ENCODE measurements around the gene TREH. TPM values are rescaled to one million over a fixed set of nuclear protein-coding genes. Genes with fewer than 3 reads are reported as not detected.
"Not testable (repeated sequence)": the region's sequence is repeated elsewhere in the genome, so short reads cannot be mapped to it uniquely, and the experiment has no call there.

Gene TREH
- polyA plus RNA-seq, 1 donor = 2.0 TPM

GRCh38 chr11:118696673-118697226, 17.3 kb upstream of the TREH start:
- no peak for DNase-seq

DNA sequence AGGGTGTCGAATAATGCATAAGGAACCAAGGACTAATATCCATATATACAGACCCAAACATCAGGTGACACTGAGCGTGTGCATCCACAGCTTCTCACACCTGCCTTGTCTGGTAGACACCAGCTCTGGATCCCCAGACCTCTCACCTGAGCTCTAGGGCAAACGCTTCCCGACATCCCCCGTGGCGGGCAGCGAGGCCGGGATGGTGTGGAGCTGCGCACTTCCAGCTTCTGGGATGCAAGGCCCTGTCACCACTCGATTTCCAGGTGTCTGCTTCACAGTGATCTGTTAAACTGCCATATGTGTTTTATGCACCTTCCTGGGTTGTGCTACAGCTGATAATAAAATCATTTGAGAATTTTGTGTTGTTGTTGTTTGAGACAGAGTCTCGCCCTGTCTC, 15.3 kb upstream of the TREH start:
- no peak for DNase-seq

DNA sequence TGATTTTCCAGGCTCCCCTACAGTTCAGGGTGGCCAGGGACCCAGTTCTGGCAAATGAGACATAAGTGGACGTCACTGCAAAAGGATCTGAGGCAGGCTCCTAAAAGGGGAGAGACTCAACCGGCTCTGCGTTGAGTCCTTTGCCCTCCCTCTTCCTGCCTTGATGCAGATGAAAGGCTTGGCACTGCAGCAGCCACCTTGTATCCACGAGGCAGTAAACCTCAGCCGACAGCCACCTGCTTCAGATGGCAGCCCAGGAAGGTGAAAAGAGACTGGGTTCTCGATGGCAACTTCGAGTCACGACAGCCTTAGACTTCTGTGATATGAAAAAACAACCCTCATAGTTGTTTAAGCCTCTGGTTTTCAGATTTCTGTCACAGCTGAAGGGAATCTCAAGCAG, 14.7 kb upstream of the TREH start:
- no peak for DNase-seq

DNA sequence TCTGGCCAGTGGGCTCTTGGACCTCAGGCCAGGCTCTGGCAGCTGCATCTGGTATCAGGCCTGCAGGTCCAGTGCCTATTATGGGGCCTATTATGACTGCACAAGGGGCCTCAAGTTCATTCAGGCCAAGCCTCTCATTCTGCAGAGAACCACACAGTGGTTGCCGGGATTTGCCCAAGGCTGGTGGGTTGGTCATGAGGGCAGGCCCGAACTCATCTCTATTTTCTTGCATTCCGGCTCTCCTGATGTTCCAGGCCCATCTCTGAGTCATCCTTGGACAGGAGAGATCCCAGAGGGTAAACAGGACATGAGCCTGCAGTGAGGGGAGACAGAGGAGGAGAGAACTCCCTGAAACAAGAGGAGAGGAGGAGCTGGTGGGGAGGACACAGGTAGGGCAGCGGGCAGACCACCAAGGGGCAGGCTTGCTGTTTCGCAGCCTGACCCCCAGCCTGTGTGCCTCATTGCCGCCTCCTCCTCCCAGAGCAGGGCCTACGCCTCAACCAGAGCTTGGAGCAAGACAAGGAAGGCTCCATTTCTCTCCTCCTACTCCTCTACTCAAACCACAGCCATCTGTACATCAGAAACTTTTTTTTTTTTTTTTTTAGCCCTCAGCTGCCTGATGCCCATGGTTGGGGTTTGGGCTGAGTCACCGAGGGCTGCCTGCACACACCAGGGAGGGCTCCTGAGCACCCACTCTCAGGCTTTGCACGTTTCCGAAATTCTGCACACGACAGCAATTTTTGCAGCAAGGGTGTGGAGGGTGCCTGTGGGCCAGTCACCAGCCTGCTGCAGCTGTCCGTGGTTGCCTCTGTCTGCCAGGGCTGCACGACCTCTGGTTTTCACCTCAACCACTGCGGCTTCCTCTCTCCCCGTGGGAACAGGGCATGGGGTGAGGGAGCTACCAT, 12.7 kb upstream of the TREH start:
- no peak for DNase-seq

GRCh38 chr11:118690553-118691304, 11.3 kb upstream of the TREH start:
- DNase-seq = no peak

GRCh38 chr11:118689852-118690552, 10.6 kb upstream of the TREH start:
- peak; percentile 92 for DNase-seq

- no peak for DNase-seq
Observed at GRCh38 chr11:118689503-118689851, 10.0 kb upstream of the TREH start.

- no peak for DNase-seq
Observed at GRCh38 chr11:118688851-118689502, 9.5 kb upstream of the TREH start.

DNA sequence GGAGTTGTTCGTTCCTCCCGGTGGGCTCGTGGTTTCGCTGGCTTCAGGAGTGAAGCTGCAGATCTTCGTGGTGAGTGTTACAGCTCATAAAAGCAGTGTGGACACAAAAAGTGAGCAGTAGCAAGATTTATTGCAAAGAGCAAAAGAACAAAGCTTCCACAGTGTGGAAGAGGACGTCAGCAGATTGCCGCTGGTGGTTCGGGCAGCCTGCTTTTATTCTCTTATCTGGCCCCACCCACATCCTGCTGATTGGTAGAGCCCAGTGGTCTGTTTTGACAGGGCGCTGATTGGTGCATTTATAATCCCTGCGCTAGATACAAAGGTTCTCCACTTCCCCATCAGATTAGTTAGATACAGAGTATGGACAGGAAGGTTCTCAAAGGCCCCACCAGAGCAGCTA, 8.9 kb upstream of the TREH start:
- DNase-seq = not testable (repeated sequence)

DNA sequence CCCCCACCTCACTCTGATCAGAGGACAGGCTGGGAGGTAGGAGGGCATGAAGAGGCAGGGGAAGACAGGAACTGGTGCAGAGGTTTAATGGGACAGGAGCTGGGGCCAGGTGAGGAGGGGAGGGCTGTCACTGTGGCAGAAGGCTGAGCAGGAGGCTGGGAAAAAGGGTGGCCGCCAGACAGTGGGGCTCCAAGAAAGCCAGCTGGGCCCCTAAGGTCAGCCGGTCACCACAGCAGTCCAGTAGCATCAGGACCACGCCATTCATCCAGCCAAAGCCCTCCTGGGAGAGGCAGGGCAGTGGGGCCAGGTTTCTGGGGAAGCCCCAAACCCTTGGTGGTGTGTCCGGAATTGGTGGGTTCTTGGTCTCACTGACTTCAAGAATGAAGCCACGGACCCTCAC, 8.5 kb upstream of the TREH start:
- DNase-seq = no peak

- no peak for DNase-seq
Observed at GRCh38 chr11:118684187-118684586, 4.7 kb upstream of the TREH start.

- DNase-seq = not testable (repeated sequence)
Observed at GRCh38 chr11:118682939-118683338, 3.5 kb upstream of the TREH start.

- no peak for DNase-seq
Observed at GRCh38 chr11:118682372-118682771, 2.9 kb upstream of the TREH start.

GRCh38 chr11:118678908-118679307, 542 bp downstream of the TREH start:
- not testable (repeated sequence) for DNase-seq

DNA sequence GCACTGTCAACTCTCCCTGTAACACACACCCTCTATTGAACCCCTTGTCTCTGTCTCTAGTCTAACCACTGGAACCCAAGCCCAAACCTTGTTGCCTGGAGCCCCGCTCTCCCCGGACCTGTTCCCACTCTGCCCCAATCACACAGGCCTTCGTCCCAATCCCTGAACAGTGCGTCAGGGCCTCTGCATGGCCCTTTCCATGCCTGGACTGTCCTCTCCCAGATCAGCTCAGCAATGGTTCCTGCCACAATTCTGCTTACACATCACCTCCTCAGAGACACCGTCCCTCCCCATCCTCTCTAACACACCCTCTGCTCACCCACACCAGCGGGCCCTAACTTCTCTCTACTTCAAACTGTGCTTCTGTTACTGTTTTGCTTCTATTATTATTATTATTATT, 1.5 kb downstream of the TREH start:
- DNase-seq = no peak

- DNase-seq = no peak
Observed at GRCh38 chr11:118674082-118674435, 5.4 kb downstream of the TREH start.

GRCh38 chr11:118673361-118674081, 5.9 kb downstream of the TREH start:
- no peak for DNase-seq

GRCh38 chr11:118672846-118673245, 6.6 kb downstream of the TREH start:
- DNase-seq = no peak

DNA sequence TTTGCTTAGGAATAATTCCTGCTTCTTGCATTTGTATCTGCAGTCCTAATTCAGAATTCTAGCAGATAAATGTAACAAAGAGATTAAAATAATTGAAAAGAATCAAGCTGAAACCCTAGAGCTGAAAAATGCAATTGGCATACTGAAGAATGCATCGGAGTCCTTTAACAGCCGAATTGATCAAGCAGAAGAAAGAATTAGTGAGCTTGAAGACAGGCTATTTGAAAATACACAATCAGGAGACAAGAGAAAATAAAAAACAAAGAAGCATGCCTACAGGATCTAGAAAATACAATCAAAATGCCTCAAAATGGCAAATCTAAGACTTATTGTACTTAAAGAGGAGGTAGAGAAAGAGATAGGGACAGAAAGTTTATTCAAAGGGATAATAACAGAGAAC, 8.2 kb downstream of the TREH start:
- no peak for DNase-seq

GRCh38 chr11:118670063-118670462, 9.4 kb downstream of the TREH start:
- no peak for DNase-seq

DNA sequence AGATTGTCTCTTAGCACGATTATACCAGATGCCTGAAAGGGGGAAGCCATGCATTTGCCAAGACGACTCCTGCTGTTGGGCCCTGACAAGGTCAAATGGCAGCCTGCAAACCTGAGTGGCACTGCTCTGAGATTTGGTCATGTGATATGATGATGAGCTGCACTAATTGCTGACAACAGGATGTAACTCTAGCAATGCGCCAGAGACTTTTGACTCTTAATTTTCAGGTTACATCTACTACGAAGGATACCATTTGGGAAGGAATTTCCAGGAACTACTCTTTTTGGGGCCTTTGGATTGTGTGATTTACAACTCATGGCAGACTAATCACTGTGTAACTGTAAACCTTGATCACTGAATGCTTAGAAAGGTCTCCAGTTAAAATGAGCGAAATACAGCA, 13.1 kb downstream of the TREH start:
- DNase-seq = peak; percentile 28
